ENCODE measurements around the gene SLC2A9. TPM values are rescaled to one million over a fixed set of nuclear protein-coding genes. Genes with fewer than 3 reads are reported as not detected.
A peak's percentile ranks its signal among the peaks of the same experiment; 100 is the strongest.
"Not testable (repeated sequence)": the region's sequence is repeated elsewhere in the genome, so short reads cannot be mapped to it uniquely, and the experiment has no call there.

SLC2A9 gene
- total RNA-seq, 2 donors from 2014 or later = 0.95 to 1.9 TPM

DNA sequence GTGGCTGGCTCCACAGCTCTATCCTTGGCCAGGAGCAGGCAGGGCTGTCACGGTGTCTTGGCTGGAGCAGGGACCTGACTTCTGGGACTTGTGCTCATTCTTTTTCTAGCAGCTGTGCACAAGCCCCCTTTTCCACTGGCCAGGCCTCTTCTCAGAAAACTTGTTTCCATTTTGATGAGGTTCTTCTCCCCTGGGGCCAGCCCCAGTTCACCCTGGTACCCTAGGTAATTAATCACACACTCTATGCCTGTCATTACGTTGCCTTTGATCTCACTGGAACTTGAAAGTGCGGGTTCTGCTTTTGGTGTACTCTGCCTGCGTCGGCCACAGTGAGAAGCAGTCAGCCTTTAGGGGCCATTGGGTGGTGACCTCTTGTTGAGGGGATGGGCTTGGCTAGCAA, 213.2 kb downstream of the SLC2A9 start:
- H3K36me3 Mint-ChIP-seq (ENCODE audit: low read depth) = no peaks in the 10 kb centered on the region
- Histone ChIP-seq H3K4me1 (ENCODE audit: control insufficient read depth, insufficient read depth, low read length) (no peaks in the 10 kb centered on the region), H3K36me3 (ENCODE audit: control insufficient read depth, insufficient read depth, low read length) (no peaks in the 10 kb centered on the region), H3K9ac (ENCODE audit: extremely low read depth, low read length, poor library complexity, severe bottlenecking) (no peak overlapping the region), H3K4me3 (ENCODE audit: low read length) (no peak overlapping the region), H3K27me3 (ENCODE audit: control insufficient read depth, insufficient read depth, low read length, poor library complexity, severe bottlenecking) (no peaks in the 10 kb centered on the region), H3K9me3 (ENCODE audit: control insufficient read depth, low read length) (no peaks in the 10 kb centered on the region), H3K27ac (ENCODE audit: low read depth, low read length) (no peak overlapping the region)
- TF ChIP-seq, protein P1, sequence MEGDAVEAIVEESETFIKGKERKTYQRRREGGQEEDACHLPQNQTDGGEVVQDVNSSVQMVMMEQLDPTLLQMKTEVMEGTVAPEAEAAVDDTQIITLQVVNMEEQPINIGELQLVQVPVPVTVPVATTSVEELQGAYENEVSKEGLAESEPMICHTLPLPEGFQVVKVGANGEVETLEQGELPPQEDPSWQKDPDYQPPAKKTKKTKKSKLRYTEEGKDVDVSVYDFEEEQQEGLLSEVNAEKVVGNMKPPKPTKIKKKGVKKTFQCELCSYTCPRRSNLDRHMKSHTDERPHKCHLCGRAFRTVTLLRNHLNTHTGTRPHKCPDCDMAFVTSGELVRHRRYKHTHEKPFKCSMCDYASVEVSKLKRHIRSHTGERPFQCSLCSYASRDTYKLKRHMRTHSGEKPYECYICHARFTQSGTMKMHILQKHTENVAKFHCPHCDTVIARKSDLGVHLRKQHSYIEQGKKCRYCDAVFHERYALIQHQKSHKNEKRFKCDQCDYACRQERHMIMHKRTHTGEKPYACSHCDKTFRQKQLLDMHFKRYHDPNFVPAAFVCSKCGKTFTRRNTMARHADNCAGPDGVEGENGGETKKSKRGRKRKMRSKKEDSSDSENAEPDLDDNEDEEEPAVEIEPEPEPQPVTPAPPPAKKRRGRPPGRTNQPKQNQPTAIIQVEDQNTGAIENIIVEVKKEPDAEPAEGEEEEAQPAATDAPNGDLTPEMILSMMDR (conservative IDR thresholded peaks at IDR 0.05) = no peak
- H3K27ac Mint-ChIP-seq = no peak overlapping the region
- DNase-seq = no peak
- H3K4me1 Mint-ChIP-seq = peaks cover 3% of the 10 kb centered on the region
- no peaks in the 10 kb centered on the region for H3K9me3 Mint-ChIP-seq
- H3K27me3 Mint-ChIP-seq (ENCODE audit: insufficient read depth) = peaks cover 4% of the 10 kb centered on the region
- H3K4me3 Mint-ChIP-seq = no peak overlapping the region
- WGBS, 2 experiments (ENCODE audit: insufficient coverage in 1 of 2, insufficient read length in 1 of 2) = 89 to 91% methylated on average over 1 to 5 of the region's 5 CpGs

DNA sequence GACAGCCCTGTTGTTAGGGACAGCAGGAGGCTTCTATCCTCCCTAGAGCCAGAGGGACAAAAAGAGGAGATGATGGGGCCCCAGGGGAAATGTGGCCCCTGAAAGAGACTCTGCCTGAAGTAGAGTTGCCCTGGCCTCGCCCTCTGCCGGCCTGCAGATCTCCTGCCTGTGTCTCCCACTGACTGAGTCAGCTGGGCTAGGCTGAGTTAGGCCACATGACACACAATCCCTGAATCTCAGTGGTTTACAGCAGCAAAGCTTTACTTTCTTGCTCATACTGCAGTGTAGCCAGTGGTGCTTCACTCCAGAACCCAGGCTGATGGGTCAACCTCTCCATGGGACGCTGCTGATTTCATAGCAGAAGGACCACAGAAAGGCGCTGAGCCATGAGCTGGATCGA, 216.4 kb downstream of the SLC2A9 start:
- peak; percentile 52 for DNase-seq
- Mint-ChIP-seq H3K27ac (no peak overlapping the region), H3K36me3 (ENCODE audit: low read depth) (no peaks in the 10 kb centered on the region), H3K4me3 (no peak overlapping the region), H3K27me3 (ENCODE audit: insufficient read depth) (peaks cover 6% of the 10 kb centered on the region), H3K4me1 (no peaks in the 10 kb centered on the region), H3K9me3 (no peaks in the 10 kb centered on the region)
- TF ChIP-seq, protein P1 (conservative IDR thresholded peaks at IDR 0.05) = no peak
- Histone ChIP-seq H3K4me3 (ENCODE audit: low read length) (no peak overlapping the region), H3K9me3 (ENCODE audit: control insufficient read depth, low read length) (no peaks in the 10 kb centered on the region), H3K27me3 (ENCODE audit: control insufficient read depth, insufficient read depth, low read length, poor library complexity, severe bottlenecking) (no peaks in the 10 kb centered on the region), H3K9ac (ENCODE audit: extremely low read depth, low read length, poor library complexity, severe bottlenecking) (no peak overlapping the region), H3K36me3 (ENCODE audit: control insufficient read depth, insufficient read depth, low read length) (no peaks in the 10 kb centered on the region), H3K27ac (ENCODE audit: low read depth, low read length) (no peak overlapping the region), H3K4me1 (ENCODE audit: control insufficient read depth, insufficient read depth, low read length) (no peaks in the 10 kb centered on the region)
- WGBS, 2 experiments (ENCODE audit: insufficient coverage in 1 of 2, insufficient read length in 1 of 2) = 83 to 90% methylated on average over 5 of the region's 5 CpGs

DNA sequence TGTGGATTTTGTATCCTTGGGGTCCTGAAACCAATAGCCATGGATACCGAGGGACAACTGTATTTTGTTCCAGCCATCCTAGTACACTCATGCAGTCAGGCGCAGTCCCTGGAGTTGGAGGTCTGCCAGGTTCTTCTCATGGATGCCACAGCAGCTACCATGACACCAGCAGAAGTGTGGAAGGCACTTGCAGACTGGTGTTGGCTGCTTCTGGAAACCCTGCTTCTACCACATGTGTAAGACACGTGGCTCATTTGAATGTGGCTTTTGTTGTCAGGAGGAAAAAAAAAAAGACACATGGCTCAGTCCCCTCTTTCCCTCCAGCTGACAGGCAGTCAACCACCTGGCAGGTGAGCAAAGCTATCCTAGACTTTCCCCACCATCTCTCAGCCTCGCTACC, 220.4 kb downstream of the SLC2A9 start:
- H3K27me3 Mint-ChIP-seq (ENCODE audit: insufficient read depth) = peaks cover 6% of the 10 kb centered on the region
- H3K4me3 ChIP-seq (ENCODE audit: low read length) = no peak overlapping the region
- no peaks in the 10 kb centered on the region for H3K9me3 Mint-ChIP-seq
- H3K36me3 ChIP-seq (ENCODE audit: control insufficient read depth, insufficient read depth, low read length) = no peaks in the 10 kb centered on the region
- no peaks in the 10 kb centered on the region for H3K9me3 ChIP-seq (ENCODE audit: control insufficient read depth, low read length)
- no peaks in the 10 kb centered on the region for H3K36me3 Mint-ChIP-seq (ENCODE audit: low read depth)
- no peak overlapping the region for H3K27ac Mint-ChIP-seq
- no peak overlapping the region for H3K4me3 Mint-ChIP-seq
- H3K27me3 ChIP-seq (ENCODE audit: control insufficient read depth, insufficient read depth, low read length, poor library complexity, severe bottlenecking) = no peaks in the 10 kb centered on the region
- H3K4me1 ChIP-seq (ENCODE audit: control insufficient read depth, insufficient read depth, low read length) = no peaks in the 10 kb centered on the region
- TF ChIP-seq, protein P1 (conservative IDR thresholded peaks at IDR 0.05) = no peak
- no peak overlapping the region for H3K9ac ChIP-seq (ENCODE audit: extremely low read depth, low read length, poor library complexity, severe bottlenecking)
- no peak for DNase-seq
- H3K27ac ChIP-seq (ENCODE audit: low read depth, low read length) = no peak overlapping the region
- WGBS, 2 experiments (ENCODE audit: insufficient coverage in 1 of 2, insufficient read length in 1 of 2) = 92 to 100% methylated on average over 2 to 4 of the region's 4 CpGs
- H3K4me1 Mint-ChIP-seq = no peaks in the 10 kb centered on the region

DNA sequence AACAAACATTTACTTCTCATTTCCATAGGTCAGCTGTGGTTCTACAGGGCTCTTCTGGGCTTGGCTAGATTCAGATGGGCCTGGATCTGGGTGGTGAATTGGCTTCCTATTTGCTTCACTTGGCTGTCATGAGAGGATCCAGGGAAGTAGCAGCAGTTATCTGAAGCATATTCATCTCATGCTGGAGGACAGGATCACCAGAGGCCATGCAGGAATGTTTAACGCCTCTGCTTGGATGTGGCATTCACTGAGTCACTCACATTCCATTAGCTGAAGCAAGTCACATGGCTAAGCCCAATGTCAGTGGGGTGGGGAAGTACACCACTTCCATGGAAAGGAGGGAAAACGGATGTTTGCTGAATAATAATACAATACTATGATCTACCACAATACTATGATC, 224.7 kb downstream of the SLC2A9 start:
- not testable (repeated sequence) for H3K4me1 Mint-ChIP-seq; H3K27ac ChIP-seq (ENCODE audit: low read depth, low read length); H3K4me3 ChIP-seq (ENCODE audit: low read length); H3K9me3 Mint-ChIP-seq; H3K4me1 ChIP-seq (ENCODE audit: control insufficient read depth, insufficient read depth, low read length); H3K27ac Mint-ChIP-seq; H3K36me3 Mint-ChIP-seq (ENCODE audit: low read depth); H3K4me3 Mint-ChIP-seq; DNase-seq; H3K27me3 Mint-ChIP-seq (ENCODE audit: insufficient read depth); H3K9me3 ChIP-seq (ENCODE audit: control insufficient read depth, low read length); H3K9ac ChIP-seq (ENCODE audit: extremely low read depth, low read length, poor library complexity, severe bottlenecking); H3K36me3 ChIP-seq (ENCODE audit: control insufficient read depth, insufficient read depth, low read length); H3K27me3 ChIP-seq (ENCODE audit: control insufficient read depth, insufficient read depth, low read length, poor library complexity, severe bottlenecking)
- WGBS, 2 experiments (ENCODE audit: insufficient coverage in 1 of 2, insufficient read length in 1 of 2) = 77% methylated on average over 1 of the region's 2 CpGs; no CpG with 5 or more reads in 1 of the 2 experiments

All from endodermal cell (in vitro differentiated cells).